Measurements from ENCODE around the gene TM9SF4.

Gene TM9SF4

DNA sequence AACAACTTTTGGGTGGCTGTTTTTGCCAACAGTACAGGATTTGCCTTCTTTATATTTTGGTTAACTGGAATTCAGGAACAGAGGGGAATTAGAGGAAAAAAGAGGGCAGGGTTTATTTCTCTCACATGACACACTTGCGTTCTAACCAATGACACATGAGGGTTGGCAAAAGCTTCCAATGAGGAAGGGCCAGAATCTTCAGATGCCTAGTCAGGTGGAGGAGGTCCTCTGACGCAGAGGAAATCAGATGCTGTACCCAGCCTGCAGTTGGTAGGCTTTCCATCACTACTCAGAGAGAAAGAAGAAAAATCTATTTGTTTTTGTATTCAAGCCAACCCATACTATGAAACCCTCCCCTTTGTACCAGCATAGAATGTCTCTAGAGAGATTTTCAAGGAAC, 20.8 kb downstream of the TM9SF4 start:
- DNase-seq = no peak

DNA sequence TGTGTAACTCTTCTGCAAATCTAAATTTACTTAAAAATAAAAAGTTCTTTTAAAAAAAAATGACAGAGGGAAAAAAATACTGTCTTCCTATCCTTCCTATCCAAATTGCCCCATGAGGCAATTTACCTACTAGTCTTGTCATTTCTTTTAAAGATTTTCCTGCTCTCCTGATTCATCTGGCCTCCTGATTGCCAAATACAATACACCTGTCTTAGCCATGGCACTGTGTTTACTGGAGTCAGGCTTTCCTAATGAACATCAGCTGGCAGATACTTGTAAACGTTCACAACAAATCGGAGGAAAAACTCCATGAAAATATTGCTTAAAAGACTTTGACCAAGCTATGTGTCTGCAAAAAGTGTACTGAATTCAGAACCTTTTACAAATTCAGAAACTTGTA, 21.5 kb downstream of the TM9SF4 start:
- DNase-seq = no peak

DNA sequence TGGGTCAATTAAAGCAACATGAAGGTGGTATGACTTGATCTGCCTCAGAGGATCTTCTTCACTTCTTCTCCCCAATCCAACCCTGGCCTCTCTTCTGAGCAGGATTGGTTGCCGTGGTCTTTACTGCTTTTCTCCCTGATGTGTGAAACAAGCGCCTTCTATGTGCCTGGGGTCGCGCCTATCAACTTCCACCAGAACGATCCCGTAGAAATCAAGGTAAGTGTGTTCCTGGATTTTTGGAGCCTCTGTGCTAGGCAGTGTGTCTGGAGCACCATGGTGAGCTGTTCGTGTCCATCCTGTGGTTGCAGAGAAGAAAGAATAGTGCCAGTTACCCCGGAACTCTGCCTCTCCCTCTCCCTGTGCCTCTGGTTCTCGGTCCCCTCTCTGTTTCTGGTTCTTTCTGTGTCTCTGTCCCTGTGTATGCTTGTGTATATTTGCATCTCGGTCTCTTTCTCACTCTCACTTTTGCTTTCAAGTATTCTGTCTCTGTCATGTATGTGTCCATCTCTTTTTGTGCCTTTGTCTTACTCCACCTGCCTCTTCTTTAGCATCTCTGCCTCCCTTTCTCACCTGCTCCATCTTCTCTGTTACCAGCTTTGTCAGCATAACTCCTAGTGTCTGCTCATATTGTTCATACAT, 23.5 kb downstream of the TM9SF4 start:
- no peak for DNase-seq

DNA sequence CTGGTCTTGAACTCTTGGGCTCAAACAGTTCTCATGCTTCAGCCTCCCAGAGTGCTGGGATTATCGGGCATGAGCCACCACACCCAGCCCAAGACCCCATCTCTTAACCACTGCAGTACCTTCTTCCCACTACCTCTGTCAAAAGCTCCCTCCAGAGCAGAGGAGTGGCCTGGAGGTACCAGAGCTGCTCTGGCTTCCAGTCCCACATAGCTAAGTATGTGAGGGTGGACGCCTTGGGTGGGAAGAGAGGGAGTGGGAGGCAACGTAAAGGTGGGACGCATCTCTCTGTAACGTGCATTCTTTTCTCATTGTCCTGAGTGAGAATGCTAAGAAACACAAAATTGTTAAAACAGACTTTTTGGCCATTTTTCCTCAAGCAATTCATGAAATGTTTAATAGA, 24.5 kb downstream of the TM9SF4 start:
- no peak for DNase-seq

DNA sequence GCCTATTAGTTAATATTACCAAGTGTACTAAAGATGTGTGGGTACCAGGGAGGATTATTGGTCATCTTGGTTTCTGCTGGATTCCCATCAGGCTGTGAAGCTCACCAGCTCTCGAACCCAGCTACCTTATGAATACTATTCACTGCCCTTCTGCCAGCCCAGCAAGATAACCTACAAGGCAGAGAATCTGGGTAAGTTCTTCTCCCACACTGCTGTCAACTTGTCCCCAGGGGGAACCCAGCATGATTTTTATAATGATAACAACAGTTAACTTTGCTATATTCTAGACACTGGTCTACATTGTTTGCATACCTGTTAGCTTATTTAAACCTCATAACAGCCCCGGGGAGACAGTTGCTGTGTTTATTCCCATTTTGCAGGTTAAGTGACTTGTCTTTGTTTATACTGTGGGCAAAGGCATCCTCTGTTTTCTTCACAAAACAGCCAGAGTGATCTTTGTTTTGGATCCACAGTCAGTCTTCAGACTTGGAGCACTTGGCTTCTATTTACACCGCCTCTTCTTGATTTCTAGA, 26.5 kb downstream of the TM9SF4 start:
- no peak for DNase-seq

DNA sequence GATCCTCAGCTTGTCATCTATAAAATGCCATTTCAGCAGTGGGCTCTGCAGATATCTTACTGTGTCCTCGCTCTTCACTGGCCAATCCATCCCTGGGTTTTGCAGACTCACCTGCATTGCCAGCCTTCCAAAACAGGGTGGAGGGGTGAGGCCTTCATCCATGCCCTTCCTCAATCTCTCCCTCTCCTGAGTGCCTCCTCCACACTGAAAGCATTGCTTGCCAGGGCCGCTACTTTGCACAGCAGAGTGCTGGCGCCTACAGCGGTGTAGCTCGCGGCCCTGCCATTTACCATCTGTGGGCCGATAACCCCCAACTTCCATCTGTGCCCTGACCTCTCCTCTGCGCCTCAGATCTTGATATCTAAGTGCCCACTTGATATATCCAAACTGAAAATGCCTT, 29.4 kb downstream of the TM9SF4 start:
- no peak for DNase-seq

DNA sequence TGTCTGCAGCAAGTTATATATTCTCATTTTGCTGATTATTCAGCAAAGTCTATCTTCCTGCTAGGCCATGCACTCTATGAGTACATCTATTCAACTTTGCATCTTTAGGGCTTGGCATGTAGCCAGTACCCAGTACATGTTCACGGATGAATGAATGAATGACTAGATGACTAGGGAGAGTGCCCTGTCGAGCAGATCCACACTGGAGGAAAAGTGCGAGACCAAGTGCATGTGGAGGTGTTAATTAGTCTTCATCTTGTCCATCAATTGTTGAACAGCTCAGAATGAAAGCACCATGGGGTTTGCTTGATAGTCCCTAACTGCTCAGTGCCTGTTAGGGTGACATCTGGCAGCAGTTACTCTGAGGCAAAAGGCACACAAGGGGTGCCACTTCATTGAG, 30.4 kb downstream of the TM9SF4 start:
- DNase-seq = no peak

DNA sequence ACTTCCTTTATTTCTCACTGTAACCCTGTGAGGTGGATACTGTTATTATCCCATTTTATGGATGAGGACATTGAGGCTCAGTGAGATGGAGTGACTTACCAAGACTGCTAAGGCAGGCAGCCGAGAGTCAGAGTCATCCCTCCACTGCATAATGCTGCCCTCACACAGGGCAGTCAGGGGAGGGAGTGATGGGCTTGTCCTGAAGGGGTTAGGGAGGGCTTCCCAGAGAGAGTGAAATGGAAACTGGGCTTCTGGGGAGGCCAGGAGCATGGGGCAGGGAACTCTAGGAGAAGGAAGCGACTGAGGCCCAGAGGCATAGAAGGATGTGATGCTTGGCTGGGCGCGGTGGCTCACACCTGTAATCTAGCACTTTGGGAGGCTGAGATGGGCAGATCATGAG, 31.1 kb downstream of the TM9SF4 start:
- no peak for DNase-seq

DNA sequence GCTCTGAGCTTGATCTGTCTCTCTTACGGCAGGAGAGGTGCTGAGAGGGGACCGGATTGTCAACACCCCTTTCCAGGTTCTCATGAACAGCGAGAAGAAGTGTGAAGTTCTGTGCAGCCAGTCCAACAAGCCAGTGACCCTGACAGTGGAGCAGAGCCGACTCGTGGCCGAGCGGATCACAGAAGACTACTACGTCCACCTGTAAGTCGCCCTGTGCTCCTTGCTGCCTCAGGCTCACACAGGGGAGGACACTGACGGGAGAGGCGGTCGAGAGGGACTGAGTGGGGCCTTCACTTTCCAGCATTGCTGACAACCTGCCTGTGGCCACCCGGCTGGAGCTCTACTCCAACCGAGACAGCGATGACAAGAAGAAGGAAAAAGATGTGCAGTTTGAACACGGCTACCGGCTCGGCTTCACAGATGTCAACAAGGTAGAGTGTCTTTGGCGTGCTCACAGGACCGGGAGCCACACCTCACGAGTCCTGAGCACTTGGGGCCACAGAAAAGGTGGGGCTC, 32.0 kb downstream of the TM9SF4 start:
- DNase-seq = no peak

DNA sequence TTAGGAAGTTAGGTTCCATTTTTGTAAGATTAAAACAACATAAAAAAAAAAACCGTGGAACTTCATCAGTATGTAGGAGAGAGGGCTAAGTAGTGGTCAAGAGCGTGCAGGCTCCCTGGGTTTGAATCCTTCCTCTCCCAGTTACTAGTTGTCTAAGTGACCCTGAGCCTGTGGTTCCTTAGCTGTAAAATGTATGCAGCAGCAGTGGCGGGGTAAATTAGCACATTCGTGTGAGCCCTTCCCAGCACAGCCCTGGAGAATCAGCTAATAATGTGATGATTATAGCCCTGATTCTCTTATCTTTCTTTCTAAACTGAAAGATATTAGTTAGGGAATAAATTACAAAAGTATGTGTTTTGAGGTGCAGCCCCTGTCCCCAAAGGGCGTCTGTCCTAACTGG, 32.6 kb downstream of the TM9SF4 start:
- DNase-seq = no peak

DNA sequence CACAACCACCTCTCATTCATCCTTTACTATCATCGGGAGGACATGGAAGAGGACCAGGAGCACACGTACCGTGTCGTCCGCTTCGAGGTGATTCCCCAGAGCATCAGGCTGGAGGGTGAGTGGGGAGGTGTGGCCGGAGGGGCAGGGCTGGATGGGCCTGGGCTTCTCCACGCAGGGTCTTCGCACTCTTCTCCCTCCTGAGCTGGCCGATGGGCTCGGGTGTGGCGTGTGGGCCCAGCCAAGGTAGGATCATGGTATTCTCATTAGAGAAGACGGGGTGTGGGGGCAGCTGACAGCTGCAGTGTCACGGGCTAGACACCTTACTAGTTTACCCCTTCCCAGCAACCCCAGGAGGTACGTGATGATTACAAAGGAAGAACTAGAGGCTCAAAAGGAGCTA, 33.5 kb downstream of the TM9SF4 start:
- DNase-seq = no peak

DNA sequence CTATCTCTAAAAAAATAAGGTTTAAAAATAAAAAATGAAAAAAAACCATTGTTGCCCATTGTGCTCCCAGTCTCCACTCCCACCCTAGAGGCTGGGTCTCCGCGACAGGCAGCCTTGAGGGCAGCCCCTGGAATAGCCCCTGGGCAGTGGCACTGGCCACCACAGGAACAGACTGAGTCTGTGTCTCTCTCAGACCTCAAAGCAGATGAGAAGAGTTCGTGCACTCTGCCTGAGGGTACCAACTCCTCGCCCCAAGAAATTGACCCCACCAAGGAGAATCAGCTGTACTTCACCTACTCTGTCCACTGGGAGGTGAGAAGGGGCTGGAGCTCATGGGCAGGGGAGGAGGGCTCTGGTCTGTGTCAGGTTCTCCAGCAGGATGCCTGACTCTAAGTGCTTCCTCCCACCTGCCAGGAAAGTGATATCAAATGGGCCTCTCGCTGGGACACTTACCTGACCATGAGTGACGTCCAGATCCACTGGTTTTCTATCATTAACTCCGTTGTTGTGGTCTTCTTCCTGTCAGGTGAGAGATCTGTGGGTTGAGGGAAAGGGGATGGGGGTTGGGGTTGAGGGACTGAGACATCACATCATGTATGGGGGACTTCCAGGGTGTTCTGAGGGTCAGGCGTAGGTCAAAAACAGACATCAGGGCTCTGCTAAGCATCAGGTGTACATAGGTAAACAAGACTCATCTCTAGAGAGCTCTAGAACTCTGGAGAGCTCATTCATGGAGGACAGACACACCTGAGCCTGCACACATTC, 35.6 kb downstream of the TM9SF4 start:
- DNase-seq = no peak

DNA sequence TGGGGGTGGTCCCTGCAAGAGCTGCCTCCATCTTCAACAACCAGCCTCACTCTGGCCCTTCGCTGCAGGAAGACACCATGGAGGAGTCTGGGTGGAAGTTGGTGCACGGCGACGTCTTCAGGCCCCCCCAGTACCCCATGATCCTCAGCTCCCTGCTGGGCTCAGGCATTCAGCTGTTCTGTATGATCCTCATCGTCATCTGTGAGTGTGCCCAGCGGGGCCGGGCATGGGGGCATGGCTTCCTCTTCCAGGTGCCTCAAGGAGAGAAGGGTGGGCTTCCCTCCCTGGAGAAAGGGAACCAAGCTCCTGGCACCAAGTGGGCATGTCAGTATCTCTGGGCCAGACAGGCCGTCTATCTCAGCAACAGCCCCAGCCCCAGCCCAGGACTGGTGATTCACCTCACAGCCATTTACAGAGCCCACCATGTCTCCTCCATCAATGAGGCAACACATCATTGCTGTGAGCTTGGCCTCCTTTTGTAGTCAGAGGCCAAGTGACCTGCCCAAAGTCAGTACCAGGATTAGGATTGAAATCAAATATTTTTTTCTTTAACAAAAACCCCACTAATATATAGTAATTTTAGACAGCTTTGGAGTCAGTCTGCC, 40.2 kb downstream of the TM9SF4 start:
- no peak for DNase-seq

DNA sequence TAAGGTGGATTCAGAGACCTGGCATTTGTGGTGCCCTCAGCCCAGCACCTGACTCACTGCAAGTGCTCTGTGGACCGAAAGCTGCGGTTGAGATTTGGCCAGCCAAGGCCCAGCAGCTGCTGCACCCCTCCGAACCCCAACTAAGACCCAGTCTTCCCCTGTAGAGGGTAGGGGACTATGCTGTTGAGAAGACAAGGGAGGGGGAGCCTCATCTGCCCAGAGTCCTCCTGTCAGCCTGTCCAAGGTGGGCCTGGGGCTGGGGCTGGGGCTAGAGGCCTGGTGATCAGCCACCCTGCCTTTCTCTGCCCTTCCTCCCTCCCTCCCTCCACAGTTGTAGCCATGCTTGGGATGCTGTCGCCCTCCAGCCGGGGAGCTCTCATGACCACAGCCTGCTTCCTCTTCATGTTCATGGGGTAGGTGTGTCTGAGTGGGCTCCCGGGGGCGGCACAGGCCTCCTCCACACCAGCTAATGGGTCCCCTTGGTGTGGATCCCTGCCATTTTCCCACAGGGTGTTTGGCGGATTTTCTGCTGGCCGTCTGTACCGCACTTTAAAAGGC, 40.9 kb downstream of the TM9SF4 start:
- DNase-seq = no peak

DNA sequence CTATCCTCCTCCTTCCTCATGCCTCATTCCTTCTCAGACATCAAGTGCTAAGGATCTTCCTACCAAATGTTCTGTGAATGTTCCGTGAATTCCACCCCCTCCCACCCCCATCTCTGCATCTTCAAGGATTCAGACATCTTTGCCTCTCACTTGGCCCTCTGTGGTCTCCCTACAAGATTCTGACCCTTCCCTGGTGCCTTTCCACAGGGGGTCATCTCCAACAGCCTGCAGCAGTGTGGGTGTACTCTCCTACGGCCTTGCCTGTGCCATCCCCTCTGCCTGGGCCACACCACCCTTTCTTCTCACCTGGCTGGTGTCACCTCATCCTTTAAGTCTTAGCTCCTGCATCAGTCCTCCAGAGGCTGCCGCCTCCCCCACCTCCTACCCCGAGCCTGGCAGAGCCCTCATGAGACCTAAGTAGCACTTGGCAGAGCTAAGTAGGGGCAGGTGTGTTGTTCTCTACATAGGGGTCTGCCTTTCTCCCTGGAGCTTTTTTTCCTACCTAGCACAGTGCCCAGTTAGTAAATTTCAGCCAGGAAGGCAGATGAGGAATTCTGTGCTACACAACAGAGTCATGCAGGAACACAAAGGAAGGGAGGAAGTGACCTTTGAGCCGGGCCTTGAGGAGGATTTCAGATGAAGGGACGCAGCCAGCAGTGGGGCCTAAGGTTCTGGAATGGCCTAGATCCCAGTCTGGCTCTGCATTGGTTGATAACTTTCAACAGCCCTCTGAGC, 43.1 kb downstream of the TM9SF4 start:
- no peak for DNase-seq

DNA sequence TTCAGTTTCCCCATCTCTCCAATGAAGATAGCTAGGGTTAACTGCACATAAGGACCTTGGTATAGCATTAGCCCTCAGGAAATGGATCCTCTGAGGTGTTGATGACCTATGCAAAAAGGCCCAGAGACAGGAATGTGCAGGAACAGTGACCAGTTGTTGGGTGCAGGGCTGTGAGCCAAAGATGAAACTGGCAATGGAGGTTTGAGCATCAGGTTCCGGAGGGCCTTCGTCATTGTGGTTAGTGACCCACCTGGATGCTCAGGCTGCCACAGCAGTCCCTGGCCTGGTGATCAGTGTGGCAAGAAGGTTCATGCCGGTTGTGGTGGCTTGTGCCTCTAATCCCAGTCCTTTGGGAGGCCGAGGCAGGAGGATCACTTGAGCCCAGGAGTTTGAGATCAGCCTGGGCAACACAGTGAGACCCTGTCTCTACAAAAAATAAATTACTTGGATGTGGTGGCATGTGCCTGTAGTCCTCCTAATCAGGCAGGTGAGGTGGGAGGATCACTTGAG, 43.7 kb downstream of the TM9SF4 start:
- DNase-seq = no peak

DNA sequence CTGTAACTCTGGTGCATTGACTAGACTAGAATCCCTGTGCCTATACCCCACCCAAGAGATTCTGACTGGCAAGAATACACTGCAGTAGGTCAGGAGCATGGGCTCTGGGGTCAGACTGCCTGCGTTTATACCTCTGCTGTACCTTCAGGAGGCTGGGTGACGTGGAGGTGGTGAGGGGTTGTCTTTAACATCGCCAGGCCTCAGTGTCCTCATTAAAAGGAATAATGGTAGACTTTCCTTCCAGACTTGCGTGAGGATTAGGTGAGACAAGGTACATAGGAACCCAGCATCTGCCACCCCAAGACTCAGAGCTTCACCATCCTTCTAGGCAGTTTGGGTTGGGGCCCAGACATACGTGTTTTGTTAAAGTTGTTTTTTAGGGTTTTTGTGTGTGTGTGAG, 44.3 kb downstream of the TM9SF4 start:
- no peak for DNase-seq

DNA sequence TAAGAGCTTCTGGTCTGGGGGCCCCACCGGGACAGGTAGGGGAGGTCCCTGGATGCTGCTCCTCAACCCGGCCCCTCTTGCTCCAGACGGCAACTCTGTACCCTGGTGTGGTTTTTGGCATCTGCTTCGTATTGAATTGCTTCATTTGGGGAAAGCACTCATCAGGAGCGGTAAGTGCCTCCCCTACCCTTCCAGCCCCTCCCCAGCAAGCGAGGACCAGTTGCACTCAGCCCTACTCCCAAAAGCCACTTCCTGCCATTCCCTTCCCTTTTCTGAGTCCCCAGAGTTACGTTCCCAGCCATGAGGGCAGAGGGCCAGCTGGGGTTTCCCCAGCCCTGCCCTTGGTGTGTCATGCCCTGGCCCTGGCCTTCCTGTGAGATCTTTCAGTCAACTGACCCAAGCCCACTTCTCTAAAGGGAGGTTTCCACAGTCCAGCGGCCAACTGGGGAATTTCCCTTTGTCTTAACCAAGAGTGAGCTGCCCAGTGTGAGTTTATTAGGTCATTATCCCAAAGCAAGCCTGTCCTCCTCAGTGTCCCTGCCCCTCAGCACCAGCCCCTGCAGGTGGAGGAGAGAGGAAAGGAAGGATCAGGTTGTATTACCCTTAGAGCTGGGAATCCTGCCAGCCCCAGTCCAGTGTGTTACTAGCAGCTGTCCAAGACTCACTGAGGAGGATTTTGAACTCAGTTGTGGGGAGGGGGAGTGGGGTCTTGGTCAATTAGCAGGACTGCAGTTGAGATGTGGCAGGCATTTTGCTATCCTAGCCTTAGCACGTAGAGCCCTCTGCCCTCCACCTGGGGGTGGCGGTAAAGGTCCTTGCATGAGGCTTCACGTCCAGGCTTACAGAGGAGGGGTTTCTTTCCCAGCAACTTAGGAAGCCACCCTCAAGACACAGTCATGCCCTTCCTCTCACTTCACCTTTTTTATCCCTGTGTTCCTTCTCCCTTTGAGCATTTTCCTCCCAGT, 45.8 kb downstream of the TM9SF4 start:
- DNase-seq = no peak

DNA sequence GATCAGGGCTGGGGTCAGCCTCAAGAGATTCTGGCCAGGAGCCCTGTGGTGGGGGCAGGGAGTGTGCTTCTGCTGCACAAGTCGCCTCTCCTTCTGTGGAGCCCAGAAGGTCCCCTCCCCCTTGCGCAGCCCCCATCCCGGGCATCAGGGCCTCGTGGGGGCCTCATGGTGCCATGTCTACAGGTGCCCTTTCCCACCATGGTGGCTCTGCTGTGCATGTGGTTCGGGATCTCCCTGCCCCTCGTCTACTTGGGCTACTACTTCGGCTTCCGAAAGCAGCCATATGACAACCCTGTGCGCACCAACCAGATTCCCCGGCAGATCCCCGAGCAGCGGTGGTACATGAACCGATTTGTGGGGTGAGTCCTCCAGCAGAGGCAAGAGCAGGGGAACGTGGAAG, 48.1 kb downstream of the TM9SF4 start:
- DNase-seq = no peak

DNA sequence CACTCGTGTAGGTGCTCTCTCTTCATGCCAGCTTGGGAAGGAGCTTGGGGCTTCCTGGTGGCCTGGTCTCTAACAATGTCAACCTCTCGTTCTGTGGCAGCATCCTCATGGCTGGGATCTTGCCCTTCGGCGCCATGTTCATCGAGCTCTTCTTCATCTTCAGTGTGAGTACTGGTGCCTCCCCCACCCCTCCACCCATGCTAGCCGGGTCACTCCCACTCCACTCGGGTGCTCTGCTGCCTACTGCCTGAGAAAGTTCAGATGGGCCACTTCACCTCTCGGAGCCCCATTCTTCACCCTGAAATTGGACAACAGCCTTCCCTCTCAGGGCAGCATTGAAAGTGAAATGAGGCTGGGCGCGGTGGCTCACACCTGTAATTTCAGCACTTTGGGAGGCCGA, 48.8 kb downstream of the TM9SF4 start:
- no peak for DNase-seq

DNA sequence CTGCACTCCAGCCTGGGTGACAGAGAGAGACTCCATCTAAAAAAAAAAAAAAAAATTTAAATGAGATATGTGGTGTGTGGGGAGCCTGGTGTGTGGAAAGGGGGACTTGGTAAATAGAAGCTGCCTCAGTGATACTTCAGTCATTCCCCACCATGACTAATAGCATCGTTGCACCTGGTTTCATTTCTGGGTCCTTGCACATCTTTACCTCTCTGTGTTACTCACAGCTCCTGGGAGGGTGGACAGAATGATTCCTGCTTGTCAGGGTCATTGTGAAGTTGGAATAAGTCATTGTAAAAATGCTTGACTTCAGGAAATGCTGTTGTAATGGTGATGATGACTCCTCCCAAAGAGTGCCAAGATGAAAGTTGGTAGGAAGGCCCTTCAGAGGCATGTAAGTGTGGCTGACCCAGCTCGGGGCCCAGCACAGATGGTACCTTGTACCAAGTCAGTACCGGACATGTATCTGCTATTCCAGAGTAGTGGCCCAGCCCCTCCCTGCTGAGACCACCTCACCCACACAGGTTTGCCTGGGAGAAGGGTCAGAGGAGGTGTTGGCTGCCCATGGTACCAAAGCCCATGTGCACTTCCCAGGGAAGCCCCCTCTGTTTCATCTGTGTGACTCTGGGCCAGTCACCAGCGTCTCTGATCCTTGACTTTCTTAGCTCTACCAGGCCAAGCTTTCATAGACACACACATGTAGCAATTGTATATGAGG, 49.6 kb downstream of the TM9SF4 start:
- no peak for DNase-seq
